SK-N-SH (cell line): Measurements from ENCODE around the gene SEC23A. TPM values are rescaled to one million over a fixed set of nuclear protein-coding genes. Genes with fewer than 3 reads are reported as not detected.

Source experiments
- CTCF ChIA-PET: fragments of 300-600, 350-600 bp; formaldehyde crosslinking; extraction: SDS; loops from one replicate; lab custom pipeline; 2021; lab: Yijun Ruan, JAX
- POLR2A ChIA-PET: fragments of 350-600 bp; sonication (Branson Sonifier 250); formaldehyde crosslinking; extraction: SDS; loops from one replicate; lab custom pipeline; 2020; ENCODE audit warnings: antibody characterized with exemption, inconsistent platforms; lab: Yijun Ruan, JAX
- DNase-seq: peaks from one replicate; pipeline ENCODE4 v3.0.0; 2012
- H2AFZ ChIP-seq: fragments of 200-600 bp; sonication (generic); 2 replicates; pipeline ENCODE4 v1.8.1; 2016; ENCODE audit warnings: antibody characterized with exemption, mild to moderate bottlenecking, low read depth
- H3F3A ChIP-seq: fragments of 200-600 bp; sonication (generic); replicated peaks from 2 replicates; pipeline ENCODE3; 2016; ENCODE audit warnings: antibody characterized with exemption, mild to moderate bottlenecking; ENCODE audit not compliant: insufficient read depth
- H3K27ac ChIP-seq, 2 experiments: fragments of 200-500 bp in 1 of 2; fragments of 200-600 bp in 1 of 2; sonication (Bioruptor generic) in 1 of 2; sonication (generic), shearing (Covaris generic) in 1 of 2; 2 replicates each; pipeline versions ENCODE4 v1.5.1 to v1.6.1; 2014 to 2016; ENCODE audit warnings: low read depth in 2 of 2, inconsistent platforms in 1 of 2, low read length in 1 of 2, mild to moderate bottlenecking in 1 of 2, mixed read lengths in 1 of 2
- H3K27me3 ChIP-seq: fragments of 200-600 bp; sonication (generic), shearing (Covaris generic); 2 replicates; pipeline ENCODE4 v1.6.1; 2016; ENCODE audit warnings: mixed run types; ENCODE audit not compliant: insufficient read depth
- H3K36me3 ChIP-seq, 2 experiments: fragments of 200-500 bp in 1 of 2; fragments of 200-600 bp in 1 of 2; sonication (Bioruptor generic) in 1 of 2; sonication (generic) in 1 of 2; replicated peaks in 1 of 2; 2 replicates each; pipeline versions ENCODE3 to v1.5.1; 2014 to 2016; ENCODE audit warnings: low read length in 1 of 2, mild to moderate bottlenecking in 1 of 2; ENCODE audit not compliant: insufficient read depth in 2 of 2, control insufficient read depth in 1 of 2
- H3K4me1 ChIP-seq, 2 experiments: fragments of 200-500 bp in 1 of 2; fragments of 200-600 bp in 1 of 2; sonication (Bioruptor generic) in 1 of 2; sonication (generic), shearing (Covaris generic) in 1 of 2; 2 replicates each; pipeline versions ENCODE4 v1.5.1 to v1.6.1; 2014 to 2016; ENCODE audit warnings: low read depth in 1 of 2, low read length in 1 of 2, mixed run types in 1 of 2; ENCODE audit not compliant: insufficient read depth in 2 of 2, control insufficient read depth in 1 of 2
- H3K4me2 ChIP-seq: fragments of 200-600 bp; sonication (generic), shearing (Covaris generic); 2 replicates; pipeline ENCODE4 v1.6.1; 2017; ENCODE audit warnings: mixed run types
- H3K4me3 ChIP-seq, 2 experiments: fragments of 200-500 bp in 1 of 2; fragments of 200-600 bp in 1 of 2; sonication (Bioruptor generic) in 1 of 2; sonication (generic), shearing (Covaris generic) in 1 of 2; 2 replicates each; pipeline versions ENCODE4 v1.5.1 to v1.8.1; 2014 to 2016; ENCODE audit warnings: low read depth in 2 of 2, inconsistent platforms in 1 of 2, low read length in 1 of 2, mild to moderate bottlenecking in 1 of 2, mixed read lengths in 1 of 2, moderate library complexity in 1 of 2
- H3K79me2 ChIP-seq: fragments of 200-600 bp; sonication (generic); 2 replicates; pipeline ENCODE4 v1.8.1; 2017; ENCODE audit warnings: mild to moderate bottlenecking; ENCODE audit not compliant: insufficient read depth
- H3K9ac ChIP-seq: fragments of 200-600 bp; sonication (generic); 2 replicates; pipeline ENCODE4 v1.6.1; 2017; ENCODE audit warnings: mixed run types
- H3K9me2 ChIP-seq: fragments of 200-600 bp; sonication (generic); 2 replicates; pipeline ENCODE4 v1.6.1; 2017; ENCODE audit warnings: mixed run types
- H3K9me3 ChIP-seq: fragments of 200-600 bp; sonication (generic); 2 replicates; pipeline ENCODE4 v1.6.1; 2017; ENCODE audit warnings: mixed run types, mild to moderate bottlenecking, moderate library complexity
- H4K20me1 ChIP-seq: fragments of 200-600 bp; sonication (generic); 2 replicates; pipeline ENCODE4 v1.6.1; 2017; ENCODE audit warnings: mild to moderate bottlenecking, mixed run types; ENCODE audit not compliant: insufficient read depth
- CHD2 ChIP-seq: fragments of 150-350 bp; IDR thresholded peaks from 2 replicates; pipeline ENCODE4 v1.6.1; 2018; ENCODE audit warnings: low read length; ENCODE audit not compliant: partially characterized antibody
- ELF1 ChIP-seq: IDR thresholded peaks from 2 replicates; pipeline ENCODE4 v1.4.0; 2012
- FOSL2 ChIP-seq: IDR thresholded peaks from 2 replicates; pipeline ENCODE4 v1.4.0; 2012; ENCODE audit warnings: low read depth, mild to moderate bottlenecking, moderate library complexity, borderline replicate concordance
- GABPA ChIP-seq: IDR thresholded peaks from 2 replicates; pipeline ENCODE4 v1.4.0; 2012; ENCODE audit warnings: low read depth, mild to moderate bottlenecking
- MXI1 ChIP-seq: IDR thresholded peaks from 2 replicates; pipeline ENCODE4 v1.6.1; 2012; ENCODE audit warnings: mild to moderate bottlenecking, low read depth, low read length, improper control_type of control experiment
- NFIC ChIP-seq: IDR thresholded peaks from 2 replicates; pipeline ENCODE4 v1.4.0; 2012; ENCODE audit warnings: borderline replicate concordance
- RAD21 ChIP-seq: IDR thresholded peaks from 2 replicates; pipeline ENCODE4 v1.6.1; 2012; ENCODE audit warnings: mild to moderate bottlenecking, low read length
- RFX5 ChIP-seq: IDR thresholded peaks from 2 replicates; pipeline ENCODE4 v1.6.1; 2012; ENCODE audit warnings: mild to moderate bottlenecking, improper control_type of control experiment, low read length
- SMC3 ChIP-seq: IDR thresholded peaks from 2 replicates; pipeline ENCODE4 v1.6.1; 2012; ENCODE audit warnings: low read depth, low read length, improper control_type of control experiment
- TAF1 ChIP-seq: IDR thresholded peaks from 2 replicates; pipeline ENCODE4 v1.6.1; 2012; ENCODE audit warnings: low read depth, mild to moderate bottlenecking, low read length, moderate library complexity, borderline replicate concordance
- WGBS: methylation state at CpG from one replicate; pipeline ENCODE4 v1.1.6; 2017; ENCODE audit warnings: low lambda C conversion rate; 5-methylcytosine and 5-hydroxymethylcytosine counted together
- polyA plus RNA-seq, 3 experiments: library from polyadenylated mRNA; depleted of rRNA; stranded (reverse); fragments of >200 nt; gene quantifications; 2 replicates each; pipeline ENCODE4 v1.2.3, GENCODE V29; 2012
- TF ChIP-seq, protein P1 (sequence below): IDR thresholded peaks from 2 replicates; pipeline ENCODE4 v1.4.0; 2012; ENCODE audit warnings: low read depth, borderline replicate concordance
- TF ChIP-seq, protein P2 (sequence below): IDR thresholded peaks from 2 replicates; pipeline ENCODE4; 2012
- TF ChIP-seq, protein P3 (sequence below): fragments of 150-350 bp; IDR thresholded peaks from 2 replicates; pipeline ENCODE4 v1.6.1; 2017; ENCODE audit warnings: antibody characterized with exemption, low read length, low read depth, borderline replicate concordance
- TF ChIP-seq, protein P4 (sequence below): fragments of 200-600 bp; sonication (generic); IDR thresholded peaks from 2 replicates; pipeline ENCODE4 v1.6.1; 2017; ENCODE audit warnings: antibody characterized with exemption, mild to moderate bottlenecking, moderate library complexity
- TF ChIP-seq, protein P5 (sequence below): IDR thresholded peaks from 2 replicates; pipeline ENCODE4 v1.4.0; 2012; ENCODE audit warnings: low read depth

SEC23A gene
- polyA plus RNA-seq, 1 of the 3 experiments (the other 2 are of a cell fraction) = 30.0 TPM

DNA sequence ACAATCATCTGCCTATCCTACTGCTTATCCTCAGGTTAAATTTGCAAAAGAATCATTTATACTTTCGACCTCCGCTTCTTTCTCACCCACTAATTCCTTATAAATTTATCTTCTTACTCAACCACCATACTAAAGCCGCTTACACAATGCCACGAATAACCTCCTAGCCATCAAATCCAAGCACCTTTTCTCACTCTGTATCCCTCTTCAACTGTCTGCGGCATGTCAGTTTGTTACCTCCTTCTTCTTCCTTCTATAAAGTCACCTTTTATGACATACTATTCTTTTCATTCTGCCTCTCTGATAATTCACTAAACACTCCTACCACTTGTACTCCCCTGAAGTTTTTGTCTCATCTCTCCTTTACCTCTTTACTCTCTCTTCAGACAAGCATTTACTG lies 66.3 kb downstream of the SEC23A start:
- Histone ChIP-seq H3K27ac (no peak overlapping the region), H3K36me3 (peaks cover 37% of the 10 kb centered on the region in 2 experiments)

DNA sequence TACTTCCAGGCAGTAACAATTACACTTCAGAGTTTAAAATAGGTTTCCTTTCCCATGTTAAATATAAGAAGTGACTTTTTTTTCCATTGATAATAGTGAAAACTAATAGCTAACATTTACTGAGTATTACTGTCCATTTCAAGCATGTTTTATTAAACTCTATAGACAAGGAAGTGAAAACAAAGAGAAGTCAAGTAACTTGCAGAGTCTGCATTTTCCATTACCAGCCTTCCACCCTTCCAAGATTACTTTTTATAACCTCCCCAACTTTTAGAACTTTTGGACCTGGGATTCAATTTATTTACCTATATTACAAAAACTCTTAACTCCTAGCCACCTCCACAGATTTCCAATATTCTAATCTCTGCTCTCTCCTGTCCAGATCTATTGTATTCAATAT lies 67.7 kb downstream of the SEC23A start:
- Histone ChIP-seq H3K79me2 (no peaks in the 10 kb centered on the region), H3K4me3 (no peak overlapping the region), H3K9ac (no peak overlapping the region), H3K36me3 (peaks cover 33 to 42% of the 10 kb centered on the region in 2 experiments), H4K20me1 (no peaks in the 10 kb centered on the region), H3K27me3 (no peaks in the 10 kb centered on the region), H3K9me3 (no peaks in the 10 kb centered on the region), H3K4me2 (no peak overlapping the region), H3F3A (peaks cover 3% of the 10 kb centered on the region), H3K4me1 (no peaks in the 10 kb centered on the region), H3K27ac (no peak overlapping the region), H2AFZ (no peak overlapping the region), H3K9me2 (no peaks in the 10 kb centered on the region)
- DNase-seq = no peak
- ChIA-PET POLR2A (no interaction called here), CTCF (interaction anchor here (1.4 kb wide), 1 partner anchor 30 kb away, joined by 5 read pairs; no protein-coding TSS in a partner anchor)
- TF ChIP-seq, protein P1, sequence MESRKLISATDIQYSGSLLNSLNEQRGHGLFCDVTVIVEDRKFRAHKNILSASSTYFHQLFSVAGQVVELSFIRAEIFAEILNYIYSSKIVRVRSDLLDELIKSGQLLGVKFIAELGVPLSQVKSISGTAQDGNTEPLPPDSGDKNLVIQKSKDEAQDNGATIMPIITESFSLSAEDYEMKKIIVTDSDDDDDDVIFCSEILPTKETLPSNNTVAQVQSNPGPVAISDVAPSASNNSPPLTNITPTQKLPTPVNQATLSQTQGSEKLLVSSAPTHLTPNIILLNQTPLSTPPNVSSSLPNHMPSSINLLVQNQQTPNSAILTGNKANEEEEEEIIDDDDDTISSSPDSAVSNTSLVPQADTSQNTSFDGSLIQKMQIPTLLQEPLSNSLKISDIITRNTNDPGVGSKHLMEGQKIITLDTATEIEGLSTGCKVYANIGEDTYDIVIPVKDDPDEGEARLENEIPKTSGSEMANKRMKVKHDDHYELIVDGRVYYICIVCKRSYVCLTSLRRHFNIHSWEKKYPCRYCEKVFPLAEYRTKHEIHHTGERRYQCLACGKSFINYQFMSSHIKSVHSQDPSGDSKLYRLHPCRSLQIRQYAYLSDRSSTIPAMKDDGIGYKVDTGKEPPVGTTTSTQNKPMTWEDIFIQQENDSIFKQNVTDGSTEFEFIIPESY = no peak
- TF ChIP-seq MXI1 (no peak), SMC3 (no peak), FOSL2 (no peak), ELF1 (no peak), TAF1 (no peak), RAD21 (no peak)
- TF ChIP-seq, protein P2, sequence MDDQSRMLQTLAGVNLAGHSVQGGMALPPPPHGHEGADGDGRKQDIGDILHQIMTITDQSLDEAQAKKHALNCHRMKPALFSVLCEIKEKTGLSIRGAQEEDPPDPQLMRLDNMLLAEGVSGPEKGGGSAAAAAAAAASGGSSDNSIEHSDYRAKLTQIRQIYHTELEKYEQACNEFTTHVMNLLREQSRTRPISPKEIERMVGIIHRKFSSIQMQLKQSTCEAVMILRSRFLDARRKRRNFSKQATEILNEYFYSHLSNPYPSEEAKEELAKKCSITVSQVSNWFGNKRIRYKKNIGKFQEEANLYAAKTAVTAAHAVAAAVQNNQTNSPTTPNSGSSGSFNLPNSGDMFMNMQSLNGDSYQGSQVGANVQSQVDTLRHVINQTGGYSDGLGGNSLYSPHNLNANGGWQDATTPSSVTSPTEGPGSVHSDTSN = no peak
- TF ChIP-seq, protein P3, sequence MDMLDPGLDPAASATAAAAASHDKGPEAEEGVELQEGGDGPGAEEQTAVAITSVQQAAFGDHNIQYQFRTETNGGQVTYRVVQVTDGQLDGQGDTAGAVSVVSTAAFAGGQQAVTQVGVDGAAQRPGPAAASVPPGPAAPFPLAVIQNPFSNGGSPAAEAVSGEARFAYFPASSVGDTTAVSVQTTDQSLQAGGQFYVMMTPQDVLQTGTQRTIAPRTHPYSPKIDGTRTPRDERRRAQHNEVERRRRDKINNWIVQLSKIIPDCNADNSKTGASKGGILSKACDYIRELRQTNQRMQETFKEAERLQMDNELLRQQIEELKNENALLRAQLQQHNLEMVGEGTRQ = no peak

More for the DNA sequence above, 66.3 kb downstream of the SEC23A start:
- no peak overlapping the region for H2AFZ ChIP-seq
- no peaks in the 10 kb centered on the region for H3K27me3 ChIP-seq
- H3K79me2 ChIP-seq = no peaks in the 10 kb centered on the region
- no peak overlapping the region for H3K9ac ChIP-seq
- over 99% methylated on average over 5 of the region's 5 CpGs for WGBS
- H3K9me2 ChIP-seq = no peaks in the 10 kb centered on the region
- H3K9me3 ChIP-seq = no peaks in the 10 kb centered on the region
- CTCF ChIA-PET = no interaction called here
- DNase-seq = no peak
- POLR2A ChIA-PET = no interaction called here
- peaks cover 3% of the 10 kb centered on the region for H3F3A ChIP-seq
- no peak overlapping the region for H3K4me2 ChIP-seq
- H4K20me1 ChIP-seq = no peaks in the 10 kb centered on the region
- TF ChIP-seq, protein P4, sequence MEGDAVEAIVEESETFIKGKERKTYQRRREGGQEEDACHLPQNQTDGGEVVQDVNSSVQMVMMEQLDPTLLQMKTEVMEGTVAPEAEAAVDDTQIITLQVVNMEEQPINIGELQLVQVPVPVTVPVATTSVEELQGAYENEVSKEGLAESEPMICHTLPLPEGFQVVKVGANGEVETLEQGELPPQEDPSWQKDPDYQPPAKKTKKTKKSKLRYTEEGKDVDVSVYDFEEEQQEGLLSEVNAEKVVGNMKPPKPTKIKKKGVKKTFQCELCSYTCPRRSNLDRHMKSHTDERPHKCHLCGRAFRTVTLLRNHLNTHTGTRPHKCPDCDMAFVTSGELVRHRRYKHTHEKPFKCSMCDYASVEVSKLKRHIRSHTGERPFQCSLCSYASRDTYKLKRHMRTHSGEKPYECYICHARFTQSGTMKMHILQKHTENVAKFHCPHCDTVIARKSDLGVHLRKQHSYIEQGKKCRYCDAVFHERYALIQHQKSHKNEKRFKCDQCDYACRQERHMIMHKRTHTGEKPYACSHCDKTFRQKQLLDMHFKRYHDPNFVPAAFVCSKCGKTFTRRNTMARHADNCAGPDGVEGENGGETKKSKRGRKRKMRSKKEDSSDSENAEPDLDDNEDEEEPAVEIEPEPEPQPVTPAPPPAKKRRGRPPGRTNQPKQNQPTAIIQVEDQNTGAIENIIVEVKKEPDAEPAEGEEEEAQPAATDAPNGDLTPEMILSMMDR = no peak
- TF ChIP-seq, protein P1 = no peak
- no peak for TF ChIP-seq NFIC
- TF ChIP-seq GABPA = no peak
- no peak for TF ChIP-seq RFX5
- TF ChIP-seq, protein P5, sequence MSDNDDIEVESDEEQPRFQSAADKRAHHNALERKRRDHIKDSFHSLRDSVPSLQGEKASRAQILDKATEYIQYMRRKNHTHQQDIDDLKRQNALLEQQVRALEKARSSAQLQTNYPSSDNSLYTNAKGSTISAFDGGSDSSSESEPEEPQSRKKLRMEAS = no peak
- no peak for TF ChIP-seq CHD2
- TF ChIP-seq SMC3 = no peak
- TF ChIP-seq, protein P2 = no peak
- no peak overlapping the region for H3K4me3 ChIP-seq
- H3K4me1 ChIP-seq = no peaks in the 10 kb centered on the region
